NCI-H446 (cell line): ENCODE results near the gene CNBD2.
A peak's percentile ranks its signal among the peaks of the same experiment; 100 is the strongest.
"Not testable (repeated sequence)": the region's sequence is repeated elsewhere in the genome, so short reads cannot be mapped to it uniquely, and the experiment has no call there.

Source experiments
- DNase-seq, 2 experiments: peaks; one replicate each; lab custom pipeline; 2025; lab: John Stamatoyannopoulos, UW

Gene CNBD2

GRCh38 chr20:36063916-36064657 is 95.7 kb downstream of the CNBD2 start:
- no peak for DNase-seq

DNA sequence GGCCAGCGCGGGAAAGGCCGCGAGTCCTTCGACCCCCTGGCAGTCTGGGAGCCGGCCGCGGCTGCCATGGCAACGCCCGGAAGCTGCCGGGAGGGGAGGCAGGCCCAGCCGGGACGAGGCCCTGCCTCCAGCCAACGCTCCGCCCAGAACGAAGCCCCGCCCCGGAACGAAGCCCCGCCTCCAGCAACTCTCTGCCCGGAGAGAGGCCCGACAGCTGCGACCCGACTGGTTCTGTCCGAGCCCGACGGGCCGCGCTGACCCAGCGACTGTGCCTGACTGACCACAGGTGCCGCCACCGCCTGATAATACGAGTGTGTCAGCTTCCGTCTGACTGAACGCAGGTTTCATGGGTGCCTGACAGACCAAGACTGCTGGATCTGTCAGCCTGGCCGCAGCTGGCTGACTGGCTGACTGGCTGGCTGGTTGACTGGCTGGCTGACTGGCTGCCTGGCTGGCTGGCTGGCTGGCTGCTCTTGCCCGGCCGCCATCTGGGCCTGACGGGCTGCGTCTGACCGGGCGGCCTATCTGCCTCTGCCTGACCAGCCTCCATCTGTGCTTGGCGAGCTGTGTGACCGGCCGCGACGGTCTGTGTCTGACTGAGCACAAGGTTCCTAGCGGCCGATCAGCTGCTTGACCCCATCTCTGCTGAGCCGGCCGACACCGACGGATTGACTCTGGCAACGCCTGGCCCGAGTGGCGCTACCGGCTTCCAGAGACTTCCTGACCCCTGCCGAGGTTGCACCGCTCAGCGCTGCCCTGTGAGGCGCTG is 96.5 kb downstream of the CNBD2 start:
- DNase-seq, result peak; percentile 54 to 87

GRCh38 chr20:36065427-36065998 is 97.1 kb downstream of the CNBD2 start:
- DNase-seq, result no peak

DNA sequence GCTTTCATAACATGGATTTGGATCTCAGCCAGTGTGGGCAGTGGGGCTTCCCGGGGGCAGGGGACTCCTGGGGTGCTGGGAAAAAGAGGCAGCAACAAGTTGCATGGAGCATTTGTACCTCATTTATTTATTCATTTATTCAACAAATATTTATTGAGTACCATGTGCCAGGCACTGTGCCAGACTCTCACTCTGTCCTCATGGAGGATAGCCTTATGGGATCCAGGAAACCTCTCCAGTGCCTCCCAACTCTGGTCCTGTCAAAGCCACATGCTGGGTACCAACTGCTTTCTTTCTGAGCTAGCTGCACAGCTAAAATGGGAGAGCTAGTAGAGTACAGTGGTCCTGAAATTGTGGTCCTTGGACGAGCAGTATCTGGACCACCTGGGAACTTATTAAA is 98.4 kb downstream of the CNBD2 start:
- peak in 1 of 2 experiments; percentile 73 for DNase-seq

DNA sequence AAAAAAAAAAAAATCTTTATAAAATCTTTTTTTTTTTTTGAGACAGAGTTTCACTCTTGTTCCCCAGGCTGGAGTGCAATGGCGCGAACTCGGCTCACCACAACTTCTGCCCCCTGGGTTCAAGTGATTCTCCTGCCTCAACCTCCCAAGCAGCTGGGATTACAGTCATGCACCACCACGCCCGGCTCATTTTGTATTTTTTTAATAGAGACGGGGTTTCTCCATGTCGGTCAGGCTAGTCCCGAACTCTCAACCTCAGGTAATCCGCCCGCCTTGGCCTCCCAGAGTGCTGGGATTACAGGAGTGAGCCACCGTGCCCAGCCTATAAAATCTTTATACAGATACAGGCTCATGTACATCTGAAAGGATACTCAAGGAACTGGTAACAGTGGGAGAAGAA is 100.1 kb downstream of the CNBD2 start:
- DNase-seq, result not testable (repeated sequence)

DNA sequence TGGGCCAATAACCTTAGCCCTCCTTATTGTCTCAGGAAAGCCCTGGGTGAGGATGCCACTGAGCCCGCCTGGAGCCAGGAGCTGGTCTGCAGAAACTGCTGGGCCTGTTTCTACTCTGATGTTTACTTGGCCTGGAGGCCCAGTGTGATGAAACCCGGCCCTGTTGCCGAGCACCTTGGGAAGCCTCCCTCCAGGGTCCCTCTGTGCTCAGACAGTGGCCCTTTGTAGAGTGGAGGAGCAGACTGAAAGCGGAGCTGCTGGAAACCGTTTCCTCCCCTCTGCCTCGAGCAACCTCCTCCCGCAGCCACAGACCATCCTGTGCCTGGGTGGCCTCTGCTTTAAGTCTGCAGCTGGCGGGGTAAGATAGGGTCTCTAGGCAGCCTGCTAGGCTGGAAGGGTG is 102.1 kb downstream of the CNBD2 start:
- DNase-seq, result no peak

- no peak for DNase-seq
Measured at GRCh38 chr20:36071848-36072247, 103.5 kb downstream of the CNBD2 start.

DNA sequence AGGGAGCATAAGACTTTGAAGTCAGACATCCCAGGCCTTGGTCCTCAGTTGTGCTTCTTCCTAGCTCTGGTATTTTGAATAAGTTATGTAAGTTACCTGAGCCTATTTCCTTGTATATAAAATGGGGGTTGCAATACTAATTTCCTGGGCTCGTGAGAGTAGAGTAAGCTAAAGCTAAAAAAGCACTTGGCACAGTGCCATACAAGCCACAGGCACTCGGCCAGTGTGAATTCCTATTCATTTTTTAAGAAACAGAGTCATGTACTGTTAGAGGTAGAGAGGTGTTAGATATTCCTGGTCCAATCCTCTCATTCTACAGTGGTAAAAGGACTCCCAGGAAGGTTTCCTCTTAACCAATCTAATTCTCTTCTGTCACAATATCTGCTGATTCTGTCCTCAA is 106.6 kb downstream of the CNBD2 start:
- DNase-seq, result no peak

- not testable (repeated sequence) for DNase-seq
Measured at GRCh38 chr20:36077762-36078161, 109.4 kb downstream of the CNBD2 start.

DNA sequence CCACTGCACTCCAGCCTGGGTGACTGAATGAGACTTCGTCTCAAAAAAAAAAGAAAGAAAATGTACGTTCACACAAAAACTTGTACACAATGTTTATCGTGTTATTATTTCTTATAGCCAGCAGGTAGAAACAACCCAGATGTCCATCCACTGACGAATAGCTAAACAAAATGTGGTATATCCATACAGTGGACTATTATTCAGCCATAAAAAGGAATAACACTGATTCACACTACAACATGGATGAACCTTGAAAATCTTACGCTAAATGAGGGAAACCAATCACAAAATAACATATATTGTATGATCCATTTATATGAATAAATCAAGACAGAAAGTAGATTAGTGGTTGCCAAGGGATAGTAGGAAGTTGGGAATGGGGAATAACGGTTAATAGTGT is 111.1 kb downstream of the CNBD2 start:
- no peak for DNase-seq

GRCh38 chr20:36079984-36080383 is 111.6 kb downstream of the CNBD2 start:
- DNase-seq, result not testable (repeated sequence)
